GM19351 (cell line): ENCODE measurements around the gene TNP1.

Source experiments
- ATAC-seq: cut with Tn5 transposase; IDR thresholded peaks from one replicate; pipeline ENCODE4 v1.9.1; 2021; ENCODE audit warnings: mild to moderate bottlenecking, moderate library complexity; ENCODE audit not compliant: unreplicated experiment

The TNP1 gene

GRCh38 chr2:216859944-216860343, at the start of gene TNP1:
TNP1 (minus strand) TSS chr2:216860064; CDS start chr2:216860034, 30 bp downstream.
- ATAC-seq, result no peak

- no peak for ATAC-seq
These were observed 48.4 kb upstream of the TNP1 start for GRCh38 chr2:216908300-216908699.

- no peak for ATAC-seq
These were observed 45.9 kb upstream of the TNP1 start for GRCh38 chr2:216905649-216906329.

- no peak for ATAC-seq
These were observed 45.1 kb upstream of the TNP1 start for GRCh38 chr2:216904974-216905373.

- ATAC-seq, result no peak
These were observed 44.7 kb upstream of the TNP1 start for GRCh38 chr2:216904554-216904953.

- ATAC-seq, result no peak
These were observed 43.6 kb upstream of the TNP1 start for GRCh38 chr2:216903470-216903869.

GRCh38 chr2:216901273-216901672, 41.4 kb upstream of the TNP1 start:
- ATAC-seq, result no peak

- ATAC-seq, result no peak
These were observed 40.5 kb upstream of the TNP1 start for GRCh38 chr2:216900406-216900805.

GRCh38 chr2:216897561-216898203, 37.8 kb upstream of the TNP1 start:
- ATAC-seq, result no peak

- ATAC-seq, result no peak
These were observed 30.3 kb upstream of the TNP1 start for GRCh38 chr2:216890138-216890537.

- no peak for ATAC-seq
These were observed 29.2 kb upstream of the TNP1 start for GRCh38 chr2:216888887-216889622.

- no peak for ATAC-seq
These were observed 28.2 kb upstream of the TNP1 start for GRCh38 chr2:216888081-216888480.

- no peak for ATAC-seq
These were observed 27.3 kb upstream of the TNP1 start for GRCh38 chr2:216887138-216887537.

- no peak for ATAC-seq
These were observed 25.3 kb upstream of the TNP1 start for GRCh38 chr2:216885117-216885553.

GRCh38 chr2:216884347-216884746, 24.5 kb upstream of the TNP1 start:
- no peak for ATAC-seq

GRCh38 chr2:216882876-216883275, 23.0 kb upstream of the TNP1 start:
- ATAC-seq, result no peak

- no peak for ATAC-seq
These were observed 21.5 kb upstream of the TNP1 start for GRCh38 chr2:216881411-216881810.

- no peak for ATAC-seq
These were observed 20.8 kb upstream of the TNP1 start for GRCh38 chr2:216880509-216881184.

- no peak for ATAC-seq
These were observed 20.1 kb upstream of the TNP1 start for GRCh38 chr2:216879727-216880508.

- ATAC-seq, result no peak
These were observed 18.2 kb upstream of the TNP1 start for GRCh38 chr2:216878072-216878471.

GRCh38 chr2:216877085-216877484, 17.2 kb upstream of the TNP1 start:
- ATAC-seq, result no peak
